ENCODE data around the gene PRKD1.

Gene PRKD1

GRCh38 chr14:29927376-29928116, at the start of gene PRKD1:
Gene PRKD1, minus strand, starts transcription at chr14:29927847.
- Mint-ChIP-seq H3K4me3 (peak within 1 kb of the TSS; percentile 58), H3K9me3 (no peaks in the 10 kb centered on the region), H3K27me3 (peaks cover 40% of the 10 kb centered on the region), H3K4me1 (ENCODE audit: low read depth) (peaks cover 6% of the 10 kb centered on the region), H3K36me3 (ENCODE audit: low read depth) (no peaks in the 10 kb centered on the region), H3K27ac (no peak within 1 kb of the TSS)
- DNase-seq = no peak

GRCh38 chr14:29971101-29971500, 43.5 kb upstream of the PRKD1 start:
- H3K27me3 Mint-ChIP-seq = no peaks in the 10 kb centered on the region
- no peak overlapping the region for H3K27ac Mint-ChIP-seq
- H3K9me3 Mint-ChIP-seq = peaks cover 11% of the 10 kb centered on the region
- no peaks in the 10 kb centered on the region for H3K4me1 Mint-ChIP-seq (ENCODE audit: low read depth)
- no peak overlapping the region for H3K4me3 Mint-ChIP-seq
- DNase-seq = no peak
- no peaks in the 10 kb centered on the region for H3K36me3 Mint-ChIP-seq (ENCODE audit: low read depth)

GRCh38 chr14:29955087-29955486, 27.4 kb upstream of the PRKD1 start:
- no peak overlapping the region for H3K27ac Mint-ChIP-seq
- H3K4me3 Mint-ChIP-seq = no peak overlapping the region
- H3K27me3 Mint-ChIP-seq = no peaks in the 10 kb centered on the region
- no peaks in the 10 kb centered on the region for H3K36me3 Mint-ChIP-seq (ENCODE audit: low read depth)
- peaks cover 6% of the 10 kb centered on the region for H3K9me3 Mint-ChIP-seq
- DNase-seq = no peak
- H3K4me1 Mint-ChIP-seq (ENCODE audit: low read depth) = no peaks in the 10 kb centered on the region

GRCh38 chr14:29953501-29953900, 25.9 kb upstream of the PRKD1 start:
- H3K4me1 Mint-ChIP-seq (ENCODE audit: low read depth) = no peaks in the 10 kb centered on the region
- no peak for DNase-seq
- H3K36me3 Mint-ChIP-seq (ENCODE audit: low read depth) = no peaks in the 10 kb centered on the region
- peaks cover 4% of the 10 kb centered on the region for H3K9me3 Mint-ChIP-seq
- no peaks in the 10 kb centered on the region for H3K27me3 Mint-ChIP-seq
- H3K4me3 Mint-ChIP-seq = no peak overlapping the region
- H3K27ac Mint-ChIP-seq = no peak overlapping the region

GRCh38 chr14:29944091-29944490, 16.4 kb upstream of the PRKD1 start:
- no peak overlapping the region for H3K4me3 Mint-ChIP-seq
- peaks cover 26% of the 10 kb centered on the region for H3K9me3 Mint-ChIP-seq
- no peaks in the 10 kb centered on the region for H3K27me3 Mint-ChIP-seq

GRCh38 chr14:29941401-29941800, 13.8 kb upstream of the PRKD1 start:
- H3K27ac Mint-ChIP-seq = no peak overlapping the region
- H3K36me3 Mint-ChIP-seq (ENCODE audit: low read depth) = no peaks in the 10 kb centered on the region
- peaks cover 17% of the 10 kb centered on the region for H3K9me3 Mint-ChIP-seq
- H3K4me1 Mint-ChIP-seq (ENCODE audit: low read depth) = no peaks in the 10 kb centered on the region
- H3K4me3 Mint-ChIP-seq = no peak overlapping the region
- H3K27me3 Mint-ChIP-seq = no peaks in the 10 kb centered on the region
- no peak for DNase-seq

More at GRCh38 chr14:29944091-29944490, 16.4 kb upstream of the PRKD1 start:
- no peak for DNase-seq
- Mint-ChIP-seq H3K4me1 (ENCODE audit: low read depth) (no peaks in the 10 kb centered on the region), H3K36me3 (ENCODE audit: low read depth) (no peaks in the 10 kb centered on the region), H3K27ac (no peak overlapping the region)

- Mint-ChIP-seq H3K27me3 (no peaks in the 10 kb centered on the region), H3K36me3 (ENCODE audit: low read depth) (no peaks in the 10 kb centered on the region), H3K9me3 (peaks cover 15% of the 10 kb centered on the region), H3K4me1 (ENCODE audit: low read depth) (no peaks in the 10 kb centered on the region), H3K4me3 (no peak overlapping the region), H3K27ac (no peak overlapping the region)
- DNase-seq = no peak
These were observed 12.8 kb upstream of the PRKD1 start for GRCh38 chr14:29940482-29940881.

GRCh38 chr14:29937116-29937515, 9.5 kb upstream of the PRKD1 start:
- DNase-seq = no peak
- no peaks in the 10 kb centered on the region for H3K27me3 Mint-ChIP-seq

GRCh38 chr14:29930283-29930682, 2.6 kb upstream of the PRKD1 start:
- DNase-seq = no peak
- Mint-ChIP-seq H3K27ac (no peak overlapping the region), H3K27me3 (peaks cover 32% of the 10 kb centered on the region), H3K4me3 (no peak overlapping the region), H3K4me1 (ENCODE audit: low read depth) (peaks cover 6% of the 10 kb centered on the region), H3K9me3 (no peaks in the 10 kb centered on the region), H3K36me3 (ENCODE audit: low read depth) (no peaks in the 10 kb centered on the region)

More at GRCh38 chr14:29937116-29937515, 9.5 kb upstream of the PRKD1 start:
- Mint-ChIP-seq H3K9me3 (no peaks in the 10 kb centered on the region), H3K4me3 (no peak overlapping the region), H3K36me3 (ENCODE audit: low read depth) (no peaks in the 10 kb centered on the region), H3K27ac (no peak overlapping the region), H3K4me1 (ENCODE audit: low read depth) (no peaks in the 10 kb centered on the region)

- H3K4me1 Mint-ChIP-seq (ENCODE audit: low read depth) = peaks cover 6% of the 10 kb centered on the region
- H3K36me3 Mint-ChIP-seq (ENCODE audit: low read depth) = no peaks in the 10 kb centered on the region
- H3K9me3 Mint-ChIP-seq = no peaks in the 10 kb centered on the region
- no peak overlapping the region for H3K27ac Mint-ChIP-seq
- no peak overlapping the region for H3K4me3 Mint-ChIP-seq
- no peak for DNase-seq
- H3K27me3 Mint-ChIP-seq = peaks cover 40% of the 10 kb centered on the region
These were observed 532 bp upstream of the PRKD1 start for GRCh38 chr14:29928117-29928640.

- no peaks in the 10 kb centered on the region for H3K9me3 Mint-ChIP-seq
- no peak overlapping the region for H3K27ac Mint-ChIP-seq
- H3K36me3 Mint-ChIP-seq (ENCODE audit: low read depth) = no peaks in the 10 kb centered on the region
- no peak for DNase-seq
- H3K27me3 Mint-ChIP-seq = peaks cover 40% of the 10 kb centered on the region
- H3K4me1 Mint-ChIP-seq (ENCODE audit: low read depth) = peaks cover 6% of the 10 kb centered on the region
- H3K4me3 Mint-ChIP-seq = peak overlapping the region; percentile 58
These were observed 809 bp downstream of the PRKD1 start for GRCh38 chr14:29926701-29927375.

- no peaks in the 10 kb centered on the region for H3K36me3 Mint-ChIP-seq (ENCODE audit: low read depth)
- no peak for DNase-seq
- peaks cover 40% of the 10 kb centered on the region for H3K27me3 Mint-ChIP-seq
- H3K27ac Mint-ChIP-seq = no peak overlapping the region
- H3K4me3 Mint-ChIP-seq = peak overlapping the region; percentile 58
- peaks cover 6% of the 10 kb centered on the region for H3K4me1 Mint-ChIP-seq (ENCODE audit: low read depth)
- H3K9me3 Mint-ChIP-seq = no peaks in the 10 kb centered on the region
These were observed 1.4 kb downstream of the PRKD1 start for GRCh38 chr14:29926228-29926627.

GRCh38 chr14:29925736-29926135, 1.9 kb downstream of the PRKD1 start:
- DNase-seq = no peak
- Mint-ChIP-seq H3K9me3 (no peaks in the 10 kb centered on the region), H3K4me1 (ENCODE audit: low read depth) (peaks cover 6% of the 10 kb centered on the region), H3K36me3 (ENCODE audit: low read depth) (no peaks in the 10 kb centered on the region), H3K27me3 (peaks cover 40% of the 10 kb centered on the region), H3K27ac (no peak overlapping the region), H3K4me3 (no peak overlapping the region)

GRCh38 chr14:29925101-29925722, 2.4 kb downstream of the PRKD1 start:
- H3K36me3 Mint-ChIP-seq (ENCODE audit: low read depth) = no peaks in the 10 kb centered on the region
- H3K27ac Mint-ChIP-seq = no peak overlapping the region
- H3K4me3 Mint-ChIP-seq = no peak overlapping the region
- peaks cover 6% of the 10 kb centered on the region for H3K4me1 Mint-ChIP-seq (ENCODE audit: low read depth)
- no peaks in the 10 kb centered on the region for H3K9me3 Mint-ChIP-seq
- peaks cover 40% of the 10 kb centered on the region for H3K27me3 Mint-ChIP-seq
- no peak for DNase-seq

- no peak for DNase-seq
- peaks cover 4% of the 10 kb centered on the region for H3K9me3 Mint-ChIP-seq
- H3K4me3 Mint-ChIP-seq = no peak overlapping the region
- no peaks in the 10 kb centered on the region for H3K36me3 Mint-ChIP-seq (ENCODE audit: low read depth)
- peaks cover 5% of the 10 kb centered on the region for H3K27me3 Mint-ChIP-seq
- no peak overlapping the region for H3K27ac Mint-ChIP-seq
- no peaks in the 10 kb centered on the region for H3K4me1 Mint-ChIP-seq (ENCODE audit: low read depth)
These were observed 7.8 kb downstream of the PRKD1 start for GRCh38 chr14:29919845-29920244.

All from activated T-cell treated with anti-CD3 and anti-CD28 coated beads, Interleukin-2, amount 50 U/mL, for 24 hours (primary cell).